Spleen (tissue), 13 donors: ENCODE data around the gene B3GALT2. TPM values are rescaled to one million over a fixed set of nuclear protein-coding genes. Genes with fewer than 3 reads are reported as not detected.
"Not testable (repeated sequence)": the region's sequence is repeated elsewhere in the genome, so short reads cannot be mapped to it uniquely, and the experiment has no call there.

Source experiments
- DNase-seq: peaks from one replicate; pipeline ENCODE4 v3.0.0-alpha.2; 2020
- H3K27ac ChIP-seq, 8 donors: fragments of 200-600 bp; sonication (generic) in 7 of 8; 1 replicate in 4 of 8; 2 replicates in 4 of 8; pipeline versions ENCODE4 v1.5.0 to v1.8.0; 2016 to 2021; ENCODE audit warnings: inconsistent platforms in 4 of 8, mild to moderate bottlenecking in 4 of 8, moderate library complexity in 1 of 8
- H3K27me3 ChIP-seq, 7 donors: fragments of 200-600 bp; sonication (generic) in 6 of 7; replicated peaks in 1 of 7; 1 replicate in 4 of 7; 2 replicates in 3 of 7; pipeline versions ENCODE4 v1.5.0 to v1.8.0; 2016 to 2021; ENCODE audit warnings: inconsistent platforms in 3 of 7, mild to moderate bottlenecking in 1 of 7
- H3K36me3 ChIP-seq, 6 donors: fragments of 200-600 bp; sonication (generic) in 5 of 6; 1 replicate in 4 of 6; 2 replicates in 2 of 6; pipeline versions ENCODE4 v1.5.0 to v1.8.0; 2016 to 2021; ENCODE audit warnings: inconsistent platforms in 2 of 6
- H3K4me1 ChIP-seq, 6 donors: fragments of 200-600 bp; sonication (generic) in 5 of 6; 1 replicate in 3 of 6; 2 replicates in 3 of 6; pipeline versions ENCODE4 v1.5.0 to v1.8.0; 2016 to 2021; ENCODE audit warnings: inconsistent platforms in 3 of 6
- H3K4me3 ChIP-seq, 8 donors: fragments of 200-600 bp; sonication (generic) in 7 of 8; 1 replicate in 4 of 8; 2 replicates in 4 of 8; pipeline versions ENCODE4 v1.5.0 to v1.8.0; 2016 to 2021; ENCODE audit warnings: inconsistent platforms in 4 of 8, mild to moderate bottlenecking in 4 of 8, moderate library complexity in 2 of 8
- H3K9me3 ChIP-seq, 8 donors: fragments of 200-600 bp; sonication (generic) in 7 of 8; 1 replicate in 4 of 8; 2 replicates in 4 of 8; pipeline versions ENCODE4 v1.5.0 to v1.8.0; 2016 to 2021; ENCODE audit warnings: inconsistent platforms in 4 of 8
- POLR2A ChIP-seq, 3 donors: fragments of 450-650 bp; IDR thresholded peaks; one replicate each; pipeline ENCODE4 v1.5.1; 2017; ENCODE audit warnings: antibody characterized with exemption in 3 of 3, mild to moderate bottlenecking in 1 of 3
- POLR2AphosphoS5 ChIP-seq, 3 donors: sonication (generic); formaldehyde crosslinking; IDR thresholded peaks; one replicate each; pipeline ENCODE4 v1.5.1; 2017; ENCODE audit warnings: antibody characterized with exemption in 3 of 3
- WGBS, 5 donors: extraction: QIAGEN DNeasy Blood & Tissue Kit in 3 of 5; methylation state at CpG; one replicate each; pipeline versions ENCODE4 v1.1.5 to v1.1.7; 2013 to 2018; 5-methylcytosine and 5-hydroxymethylcytosine counted together
- intact Hi-C: fragments of 100-400 bp; cut with DNase I; formaldehyde crosslinking; loops from one replicate; pipeline ENCODE4 v1.15.0; 2023; ENCODE audit warnings: low total_unique reads
- long read RNA-seq, 2 donors: transcript quantifications; one replicate each; lab custom pipeline, GENCODE V29; 2026
- polyA plus RNA-seq, 3 donors: library from polyadenylated mRNA; stranded (reverse); fragments of 200-250 nt; gene quantifications; one replicate each; pipeline ENCODE4 v1.2.1, GENCODE V29; 2013
- total RNA-seq, 7 donors: library from RNA; depleted of rRNA in 3 of 7; stranded (reverse); fragments of >200 nt in 3 of 7; fragmentation: NEBNext Ultra II Directional in 4 of 7; extraction: Animal tissue kit (Norgen Biotek cat#: 25700) in 4 of 7; gene quantifications; one replicate each; pipeline versions ENCODE4 v1.1.0 to v1.2.1, GENCODE V29; 2016 to 2021
- TF ChIP-seq, protein P1 (sequence below), 11 experiments: fragments of 200-600 bp in 7 of 11; fragments of 450-650 bp in 4 of 11; sonication (generic) in 4 of 11; IDR thresholded peaks in 8 of 11; conservative IDR thresholded peaks in 3 of 11; 1 replicate in 7 of 11; 2 replicates in 4 of 11; pipeline versions ENCODE4 v1.4.0 to v1.8.0; 2016 to 2021; ENCODE audit warnings: antibody characterized with exemption in 11 of 11, inconsistent platforms in 4 of 11, mild to moderate bottlenecking in 1 of 11
- donor health status: healthy with polysubstance abuse.
- donor health status: DM: no; HTN: no; CAD: no; lungs with moderate emphysema.
- donor health status: DM: no; HTN: no; CAD: no.
- donor health status: Bipolar disorder and iron deficiency.
- donor health status: healthy.
- donor health status: DM: no; HTN: no; CAD: no.
- donor health status: DM: yes; HTN: yes; CAD: no.

The B3GALT2 gene, protein sequence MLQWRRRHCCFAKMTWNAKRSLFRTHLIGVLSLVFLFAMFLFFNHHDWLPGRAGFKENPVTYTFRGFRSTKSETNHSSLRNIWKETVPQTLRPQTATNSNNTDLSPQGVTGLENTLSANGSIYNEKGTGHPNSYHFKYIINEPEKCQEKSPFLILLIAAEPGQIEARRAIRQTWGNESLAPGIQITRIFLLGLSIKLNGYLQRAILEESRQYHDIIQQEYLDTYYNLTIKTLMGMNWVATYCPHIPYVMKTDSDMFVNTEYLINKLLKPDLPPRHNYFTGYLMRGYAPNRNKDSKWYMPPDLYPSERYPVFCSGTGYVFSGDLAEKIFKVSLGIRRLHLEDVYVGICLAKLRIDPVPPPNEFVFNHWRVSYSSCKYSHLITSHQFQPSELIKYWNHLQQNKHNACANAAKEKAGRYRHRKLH
- total RNA-seq (1 to 10 TPM in 1 of 7 donors, under 1 TPM in 6; 0.30 to 1.4 (median 0.69) TPM), polyA plus RNA-seq (under 1 TPM; 0.05 to 0.13 (median 0.11) TPM)
- long read RNA-seq, donor 1, partial matches to known transcripts: 0 of 4 reads
- long read RNA-seq, donor 1, other reads (novel, unspliced or antisense): 0 of 4 reads
- long read RNA-seq, donor 2: 0 reads

DNA sequence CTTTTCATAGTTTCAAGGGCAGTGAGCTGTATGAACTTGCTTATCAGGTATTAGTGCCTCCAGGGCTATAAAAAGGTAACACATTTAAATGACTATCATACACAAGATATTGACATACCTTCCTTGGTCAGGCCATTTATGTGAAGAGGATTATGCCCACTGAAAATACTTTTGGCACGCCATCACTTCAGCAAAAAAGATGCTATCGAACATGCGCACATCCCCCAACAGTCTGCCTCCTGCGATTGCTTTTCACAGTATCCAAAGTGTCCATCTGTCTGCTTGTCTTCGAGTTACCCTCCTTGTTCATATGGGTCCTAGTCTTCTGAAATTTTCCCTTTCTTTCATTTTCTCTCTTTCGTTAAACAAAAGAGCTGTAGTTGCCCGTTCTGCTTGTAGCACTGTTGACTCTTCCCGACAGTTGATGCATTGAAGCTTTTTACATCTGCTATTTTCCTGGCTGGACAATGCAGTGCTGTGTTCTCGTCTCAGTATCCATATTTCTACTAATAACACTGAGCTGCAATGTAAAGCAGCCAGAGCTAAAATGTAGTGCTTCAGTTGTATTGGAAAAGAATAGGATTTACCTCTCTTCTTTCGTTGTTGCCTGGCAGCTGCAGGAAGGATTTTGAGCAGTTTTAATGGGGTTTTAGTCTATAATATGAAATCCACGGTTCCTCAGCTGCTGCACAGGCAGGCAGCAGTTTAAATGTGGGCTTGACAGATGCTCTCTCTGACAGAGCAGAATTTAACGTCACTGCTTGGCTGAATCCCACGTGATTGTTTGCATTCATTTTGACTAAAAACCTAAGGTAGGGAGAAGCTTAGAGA lies at the start of gene B3GALT2:
Gene B3GALT2 (minus strand): TSS at position 713 of the 831 bp plus-strand sequence. CDS start 5,051 bp downstream, outside the sequence.
- Histone ChIP-seq H3K27ac (peak within 1 kb of the TSS in 5 of 8 donors; percentile 6 to 50 (median 37)), H3K4me3 (peak within 1 kb of the TSS in 4 of 8 donors; percentile 2 to 45 (median 8)), H3K9me3 (no peaks in the 10 kb centered on the region), H3K4me1 (peaks cover 18 to 87% (median 42%) of the 10 kb centered on the region in 6 donors), H3K36me3 (no peaks in the 10 kb centered on the region), H3K27me3 (no peaks in the 10 kb centered on the region)
- TF ChIP-seq, protein P1, sequence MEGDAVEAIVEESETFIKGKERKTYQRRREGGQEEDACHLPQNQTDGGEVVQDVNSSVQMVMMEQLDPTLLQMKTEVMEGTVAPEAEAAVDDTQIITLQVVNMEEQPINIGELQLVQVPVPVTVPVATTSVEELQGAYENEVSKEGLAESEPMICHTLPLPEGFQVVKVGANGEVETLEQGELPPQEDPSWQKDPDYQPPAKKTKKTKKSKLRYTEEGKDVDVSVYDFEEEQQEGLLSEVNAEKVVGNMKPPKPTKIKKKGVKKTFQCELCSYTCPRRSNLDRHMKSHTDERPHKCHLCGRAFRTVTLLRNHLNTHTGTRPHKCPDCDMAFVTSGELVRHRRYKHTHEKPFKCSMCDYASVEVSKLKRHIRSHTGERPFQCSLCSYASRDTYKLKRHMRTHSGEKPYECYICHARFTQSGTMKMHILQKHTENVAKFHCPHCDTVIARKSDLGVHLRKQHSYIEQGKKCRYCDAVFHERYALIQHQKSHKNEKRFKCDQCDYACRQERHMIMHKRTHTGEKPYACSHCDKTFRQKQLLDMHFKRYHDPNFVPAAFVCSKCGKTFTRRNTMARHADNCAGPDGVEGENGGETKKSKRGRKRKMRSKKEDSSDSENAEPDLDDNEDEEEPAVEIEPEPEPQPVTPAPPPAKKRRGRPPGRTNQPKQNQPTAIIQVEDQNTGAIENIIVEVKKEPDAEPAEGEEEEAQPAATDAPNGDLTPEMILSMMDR (IDR thresholded peaks at IDR 0.05 in 8 of 11, conservative IDR thresholded peaks at IDR 0.05 in 3 of 11): no peak
- WGBS, 5 donors: 51 to 59% (median 56%) methylated on average over 13 of the region's 13 CpGs
- no peak for DNase-seq
- intact Hi-C loops: loop anchor here (10.0 kb wide), 1 partner anchor 1109 kb away; no protein-coding TSS in a partner anchor

DNA sequence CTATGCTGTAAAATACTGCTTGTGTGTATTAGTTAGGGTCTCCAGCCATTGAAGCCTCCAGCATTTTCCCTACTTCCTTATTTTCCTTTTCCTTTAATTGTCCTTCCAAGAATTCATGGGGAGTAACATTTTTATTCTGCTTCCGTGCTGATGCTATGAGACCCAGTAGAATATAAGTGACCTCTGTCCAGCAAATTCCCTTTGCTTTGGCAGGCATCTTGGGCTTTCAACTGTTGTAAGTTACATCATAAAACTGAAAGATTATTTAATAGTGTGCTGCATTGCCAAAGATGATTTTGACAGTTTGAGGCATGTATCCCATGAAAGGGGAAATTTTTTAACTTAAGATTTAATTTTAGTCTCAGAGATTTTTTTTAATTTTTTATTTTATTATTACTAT lies 48.1 kb upstream of the B3GALT2 start:
- no peaks in the 10 kb centered on the region for H3K4me1 ChIP-seq

DNA sequence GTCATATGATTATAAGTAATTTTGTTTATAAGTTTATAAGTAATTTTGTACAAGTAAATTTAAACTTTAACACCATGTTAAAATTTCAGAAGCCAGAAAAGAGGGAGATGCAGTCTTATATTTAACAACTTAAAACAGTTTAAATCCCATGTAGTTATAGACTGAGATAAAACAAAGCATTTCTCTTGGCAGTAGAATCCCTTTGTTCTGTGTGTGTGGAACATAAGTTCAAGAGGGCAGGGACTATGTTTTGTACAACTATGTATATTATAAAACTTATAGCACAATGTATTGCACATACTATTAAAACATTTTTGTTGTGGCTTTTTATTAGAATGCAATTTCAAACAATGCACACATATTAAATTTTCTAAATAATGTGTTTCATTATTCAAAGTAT lies 44.7 kb upstream of the B3GALT2 start:
- intact Hi-C loops, H3K4me1 ChIP-seq, H3K27me3 ChIP-seq, H3K4me3 ChIP-seq, DNase-seq, H3K27ac ChIP-seq, H3K9me3 ChIP-seq: not testable (repeated sequence)
- peaks cover 0 to 40% (median 10%) of the 10 kb centered on the region in 6 donors for H3K36me3 ChIP-seq

More for the DNA sequence above, 48.1 kb upstream of the B3GALT2 start:
- Histone ChIP-seq H3K27me3 (no peaks in the 10 kb centered on the region), H3K36me3 (peaks cover 0 to 69% (median 28%) of the 10 kb centered on the region in 6 donors), H3K27ac (no peak overlapping the region), H3K4me3 (no peak overlapping the region), H3K9me3 (no peaks in the 10 kb centered on the region)
- no peak for DNase-seq
- no peak for TF ChIP-seq POLR2AphosphoS5 (IDR thresholded peaks at IDR 0.05)
- no peak for TF ChIP-seq POLR2A (IDR thresholded peaks at IDR 0.05)
- TF ChIP-seq, protein P1 (IDR thresholded peaks at IDR 0.05 in 8 of 11, conservative IDR thresholded peaks at IDR 0.05 in 3 of 11): no peak
- WGBS, 5 donors: 64 to 85% (median 79%) methylated on average over 1 of the region's 1 CpG
- intact Hi-C loops: no loop called here

DNA sequence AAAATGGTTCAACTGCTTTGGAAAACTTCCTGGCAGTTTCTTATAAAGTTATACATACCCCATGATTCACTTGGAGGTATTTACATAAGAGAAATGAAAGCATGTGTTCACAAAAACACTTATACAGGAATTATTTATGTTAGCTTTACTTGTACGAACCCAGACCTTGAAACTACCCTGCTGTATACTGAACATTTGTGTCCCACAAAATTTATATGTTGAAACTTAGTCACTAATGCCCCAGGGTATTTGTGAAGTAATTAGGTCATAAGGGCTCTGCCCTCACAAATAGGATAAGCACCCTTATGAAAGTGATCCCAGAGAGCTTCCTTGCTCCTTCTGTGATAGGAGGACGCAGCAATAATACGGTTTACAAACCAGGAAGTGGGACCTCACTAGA lies 42.7 kb upstream of the B3GALT2 start:
- H3K27ac ChIP-seq: no peak overlapping the region
- whole genome bisulfite sequencing, 5 donors: 85 to 98% (median 93%) methylated on average over 3 of the region's 3 CpGs
- DNase-seq: no peak
- TF ChIP-seq POLR2A (IDR thresholded peaks at IDR 0.05) (no peak), POLR2AphosphoS5 (IDR thresholded peaks at IDR 0.05) (no peak)
- TF ChIP-seq, protein P1 (IDR thresholded peaks at IDR 0.05 in 8 of 11, conservative IDR thresholded peaks at IDR 0.05 in 3 of 11): no peak
- no peaks in the 10 kb centered on the region for H3K27me3 ChIP-seq
- intact Hi-C loops: no loop called here
- no peak overlapping the region for H3K4me3 ChIP-seq
- H3K4me1 ChIP-seq: no peaks in the 10 kb centered on the region
- no peaks in the 10 kb centered on the region for H3K9me3 ChIP-seq
- H3K36me3 ChIP-seq: peaks cover 0 to 31% (median 4%) of the 10 kb centered on the region in 6 donors
